ENCODE results near the gene MPO.

DNA sequence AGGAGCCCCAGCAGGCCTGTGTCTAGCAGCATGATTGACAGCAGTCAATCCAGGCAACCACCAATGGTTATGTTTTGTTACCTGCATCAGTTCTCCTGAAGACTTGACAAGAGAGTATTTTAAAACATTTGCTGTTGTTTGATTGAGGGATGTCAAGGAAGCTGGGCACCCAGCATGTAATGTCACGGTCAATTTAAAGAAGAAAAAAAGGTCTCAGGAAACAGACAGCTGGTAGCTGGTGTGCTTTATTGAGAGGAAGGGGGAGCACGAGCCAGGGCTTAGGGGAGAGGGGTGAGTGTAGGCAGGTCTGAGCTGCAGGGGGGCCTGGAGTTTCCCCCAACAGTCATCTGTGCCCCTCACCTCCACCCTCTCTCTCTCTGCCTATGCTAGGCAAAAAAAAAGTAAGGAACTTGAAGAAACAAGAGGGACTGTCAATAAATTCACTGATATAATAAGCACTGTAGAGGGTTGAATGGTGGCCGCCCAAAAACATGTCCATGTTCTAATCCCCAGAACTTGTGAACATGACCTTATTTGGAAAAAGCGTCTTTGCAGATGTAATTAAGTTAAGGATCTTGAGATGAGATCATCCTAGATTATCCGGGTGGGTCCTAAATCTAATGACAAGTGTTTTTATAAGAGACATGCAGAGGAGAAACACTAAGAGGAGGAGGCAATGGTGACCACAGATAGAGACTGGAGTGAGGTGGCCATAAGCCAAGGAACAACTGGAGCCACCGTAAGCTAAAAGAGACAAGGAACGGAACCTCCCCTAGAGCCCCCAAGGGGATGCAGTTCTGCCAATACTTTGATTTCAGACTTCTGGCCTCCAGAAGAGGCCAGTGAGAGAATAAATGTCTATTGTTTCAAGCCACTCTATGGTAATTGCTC is 33.3 kb upstream of the MPO start:
- TF ChIP-seq POLR2A (IDR thresholded peaks at IDR 0.05): no peak
- no peak for TF ChIP-seq CTCF (IDR thresholded peaks at IDR 0.05)
